Karpas-422 (cell line): ENCODE results near the gene NLRC5. TPM values are rescaled to one million over a fixed set of nuclear protein-coding genes. Genes with fewer than 3 reads are reported as not detected.

Experiments used
- DNase-seq: peaks from one replicate; pipeline ENCODE4 v3.0.0-alpha.2; 2015
- H2AFZ ChIP-seq: fragments of 200-600 bp; sonication (generic); 2 replicates; pipeline ENCODE4 v1.6.1; 2014; ENCODE audit warnings: antibody characterized with exemption, low read length, mixed read lengths
- H3K27ac ChIP-seq: fragments of 200-600 bp; sonication (generic); 2 replicates; pipeline ENCODE4 v1.5.1; 2014; ENCODE audit warnings: mild to moderate bottlenecking, low read length, moderate library complexity
- H3K27me3 ChIP-seq: fragments of 200-600 bp; sonication (generic); 2 replicates; pipeline ENCODE4 v1.6.1; 2014; ENCODE audit warnings: low read length, mixed read lengths
- H3K36me3 ChIP-seq: fragments of 200-600 bp; sonication (generic); 2 replicates; pipeline ENCODE4 v1.6.1; 2014; ENCODE audit warnings: low read length, mixed read lengths; ENCODE audit not compliant: insufficient read depth
- H3K4me1 ChIP-seq: fragments of 200-600 bp; sonication (generic); 2 replicates; pipeline ENCODE4 v1.6.1; 2014; ENCODE audit warnings: mild to moderate bottlenecking, low read length, mixed read lengths
- H3K4me2 ChIP-seq: fragments of 200-600 bp; sonication (generic); 2 replicates; pipeline ENCODE4 v1.6.1; 2014; ENCODE audit warnings: low read length, low read depth, mild to moderate bottlenecking; ENCODE audit not compliant: poor library complexity, severe bottlenecking
- H3K4me3 ChIP-seq: fragments of 200-600 bp; sonication (generic); 2 replicates; pipeline ENCODE4 v1.5.1; 2014; ENCODE audit warnings: mild to moderate bottlenecking, antibody characterized with exemption, low read length, mixed read lengths
- H3K79me2 ChIP-seq: fragments of 200-600 bp; sonication (generic); 2 replicates; pipeline ENCODE4 v1.6.1; 2014; ENCODE audit warnings: mild to moderate bottlenecking, low read length, mixed read lengths
- H3K9ac ChIP-seq: fragments of 200-600 bp; sonication (generic); 2 replicates; pipeline ENCODE4 v1.6.0; 2014; ENCODE audit warnings: low read length
- H3K9me2 ChIP-seq: fragments of 200-600 bp; sonication (generic), shearing (Covaris generic); replicated peaks from 2 replicates; pipeline ENCODE4 v1.6.0; 2014; ENCODE audit warnings: mild to moderate bottlenecking, low read length, moderate library complexity; ENCODE audit not compliant: insufficient read depth
- H3K9me3 ChIP-seq: fragments of 300-700, 200-600 bp; sonication (generic); 2 replicates; pipeline ENCODE4 v1.6.1; 2014; ENCODE audit warnings: low read length, mixed read lengths
- H4K20me1 ChIP-seq: fragments of 200-600 bp; sonication (generic); 2 replicates; pipeline ENCODE4 v1.6.1; 2014; ENCODE audit warnings: mild to moderate bottlenecking, antibody characterized with exemption, low read length, low read depth; ENCODE audit not compliant: insufficient read depth
- total RNA-seq: library from RNA; depleted of rRNA; stranded (reverse); fragments of >200 nt; shearing (Covaris generic); gene quantifications from 2 replicates; pipeline ENCODE4 v1.2.3, GENCODE V29; 2014; ENCODE audit warnings: low replicate concordance

Gene NLRC5
- total RNA-seq, 1 experiment from 2014 or later = 116 TPM

- H2AFZ ChIP-seq = no peak overlapping the region
- H3K4me2 ChIP-seq = no peak overlapping the region
- H3K9me2 ChIP-seq = no peaks in the 10 kb centered on the region
- no peaks in the 10 kb centered on the region for H3K36me3 ChIP-seq
- no peaks in the 10 kb centered on the region for H3K9me3 ChIP-seq
- no peaks in the 10 kb centered on the region for H4K20me1 ChIP-seq
- no peak for DNase-seq
- H3K27ac ChIP-seq = no peak overlapping the region
- no peak overlapping the region for H3K4me3 ChIP-seq
- H3K27me3 ChIP-seq = no peaks in the 10 kb centered on the region
- no peak overlapping the region for H3K9ac ChIP-seq
- peaks cover 31% of the 10 kb centered on the region for H3K4me1 ChIP-seq
- H3K79me2 ChIP-seq = no peaks in the 10 kb centered on the region
Measured at GRCh38 chr16:56953006-56953405, 36.4 kb upstream of the NLRC5 start.

- Histone ChIP-seq H3K9ac (no peak overlapping the region), H3K4me3 (no peak overlapping the region), H3K79me2 (no peaks in the 10 kb centered on the region), H3K27ac (no peak overlapping the region), H4K20me1 (no peaks in the 10 kb centered on the region), H3K9me3 (no peaks in the 10 kb centered on the region), H3K36me3 (no peaks in the 10 kb centered on the region), H3K4me1 (peaks cover 11% of the 10 kb centered on the region), H3K27me3 (no peaks in the 10 kb centered on the region), H3K9me2 (no peaks in the 10 kb centered on the region), H2AFZ (no peak overlapping the region), H3K4me2 (no peak overlapping the region)
- no peak for DNase-seq
Measured at GRCh38 chr16:56956076-56956475, 33.3 kb upstream of the NLRC5 start.

GRCh38 chr16:56956756-56957155 lies 32.6 kb upstream of the NLRC5 start:
- Histone ChIP-seq H3K27ac (no peak overlapping the region), H4K20me1 (no peaks in the 10 kb centered on the region), H3K9ac (no peak overlapping the region), H3K27me3 (no peaks in the 10 kb centered on the region), H3K9me2 (no peaks in the 10 kb centered on the region), H3K36me3 (no peaks in the 10 kb centered on the region), H2AFZ (no peak overlapping the region), H3K9me3 (no peaks in the 10 kb centered on the region), H3K4me1 (peaks cover 4% of the 10 kb centered on the region), H3K4me2 (no peak overlapping the region), H3K79me2 (no peaks in the 10 kb centered on the region), H3K4me3 (no peak overlapping the region)
- DNase-seq = no peak

DNA sequence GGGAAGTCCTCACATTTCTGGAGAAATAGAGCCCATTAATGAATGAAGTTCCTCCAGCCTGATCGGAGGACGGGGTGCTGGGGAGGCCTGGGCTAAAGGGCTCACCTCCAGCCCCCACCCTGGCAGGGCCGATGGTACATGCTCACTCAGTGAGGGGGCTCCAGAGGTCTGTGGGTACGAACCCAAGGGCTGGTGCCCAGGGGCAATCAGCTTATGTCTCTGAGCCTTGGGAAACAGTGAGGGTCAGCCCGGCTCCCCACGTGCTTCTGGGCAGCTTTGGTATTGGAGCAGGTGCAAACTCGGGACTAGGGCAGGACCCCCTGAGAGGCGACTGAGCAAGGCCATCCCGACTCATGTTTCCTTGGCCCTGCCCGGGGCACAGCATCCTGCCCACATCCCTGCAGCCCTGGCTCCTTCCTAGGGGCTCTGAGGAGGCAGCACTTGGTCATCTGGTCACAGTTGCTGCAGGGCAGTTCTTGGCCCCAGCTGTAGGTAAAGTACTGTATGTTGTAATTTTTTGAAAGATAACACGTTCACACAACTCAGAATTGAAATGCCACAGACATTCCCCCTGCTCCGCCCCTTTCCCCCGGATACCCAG lies 28.6 kb upstream of the NLRC5 start:
- Histone ChIP-seq H3K9me3 (no peaks in the 10 kb centered on the region), H3K9me2 (no peaks in the 10 kb centered on the region), H3K27me3 (no peaks in the 10 kb centered on the region), H3K79me2 (no peaks in the 10 kb centered on the region), H3K9ac (no peak overlapping the region), H4K20me1 (no peaks in the 10 kb centered on the region), H3K27ac (no peak overlapping the region), H3K36me3 (no peaks in the 10 kb centered on the region), H3K4me2 (no peak overlapping the region), H3K4me1 (peaks cover 15% of the 10 kb centered on the region), H2AFZ (no peak overlapping the region), H3K4me3 (no peak overlapping the region)
- no peak for DNase-seq

- Histone ChIP-seq H3K27me3 (no peaks in the 10 kb centered on the region), H3K27ac (no peak overlapping the region), H3K4me2 (no peak overlapping the region), H3K9ac (no peak overlapping the region), H3K9me3 (no peaks in the 10 kb centered on the region), H3K36me3 (no peaks in the 10 kb centered on the region), H3K79me2 (no peaks in the 10 kb centered on the region), H3K4me3 (no peak overlapping the region), H3K9me2 (no peaks in the 10 kb centered on the region), H3K4me1 (peaks cover 20% of the 10 kb centered on the region), H4K20me1 (no peaks in the 10 kb centered on the region), H2AFZ (no peak overlapping the region)
- no peak for DNase-seq
Measured at GRCh38 chr16:56961386-56961785, 28.0 kb upstream of the NLRC5 start.

DNA sequence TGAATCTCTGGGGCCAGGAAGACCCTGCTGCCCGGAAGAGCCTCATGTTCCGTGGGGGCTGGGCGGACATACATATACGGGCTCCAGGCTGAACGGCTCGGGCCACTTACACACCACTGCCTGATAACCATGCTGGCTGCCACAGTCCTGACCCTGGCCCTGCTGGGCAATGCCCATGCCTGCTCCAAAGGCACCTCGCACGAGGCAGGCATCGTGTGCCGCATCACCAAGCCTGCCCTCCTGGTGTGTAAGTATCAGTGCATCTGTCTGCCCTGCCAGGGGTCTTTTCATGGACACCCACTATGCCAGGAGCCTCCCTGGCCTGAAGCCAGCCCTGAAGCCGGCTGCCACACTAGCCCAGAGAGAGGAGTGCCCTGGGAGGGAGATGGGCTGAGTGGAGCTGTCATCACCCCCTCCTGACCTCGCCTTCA lies 27.5 kb upstream of the NLRC5 start, which contains the start of gene CETP:
Gene CETP (plus strand): TSS at position 100 of the 431 bp plus-strand sequence. CDS start 30 bp downstream, at position 130.
- Histone ChIP-seq H3K9me2 (no peaks in the 10 kb centered on the region), H3K79me2 (no peaks in the 10 kb centered on the region), H3K4me3 (no peak within 1 kb of the TSS), H3K9me3 (no peaks in the 10 kb centered on the region), H3K36me3 (no peaks in the 10 kb centered on the region), H3K4me2 (no peak within 1 kb of the TSS), H3K27me3 (no peaks in the 10 kb centered on the region), H3K27ac (no peak within 1 kb of the TSS), H3K4me1 (peaks cover 20% of the 10 kb centered on the region), H3K9ac (no peak within 1 kb of the TSS), H2AFZ (no peak within 1 kb of the TSS), H4K20me1 (no peaks in the 10 kb centered on the region)
- DNase-seq = no peak

- Histone ChIP-seq H3K4me3 (no peak overlapping the region), H3K4me1 (peaks cover 20% of the 10 kb centered on the region), H3K27me3 (no peaks in the 10 kb centered on the region), H3K9ac (no peak overlapping the region; the same call in 1 of the 2 replicates), H3K9me3 (no peaks in the 10 kb centered on the region), H3K4me2 (no peak overlapping the region), H3K79me2 (no peaks in the 10 kb centered on the region), H4K20me1 (no peaks in the 10 kb centered on the region), H2AFZ (peak overlapping the region; percentile 38; the same call in 1 of the 2 replicates), H3K36me3 (no peaks in the 10 kb centered on the region), H3K9me2 (no peaks in the 10 kb centered on the region), H3K27ac (peak overlapping the region; percentile 38)
- peak; percentile 98 for DNase-seq
Measured at GRCh38 chr16:56964243-56965148, 24.9 kb upstream of the NLRC5 start.
